HepG2 (cell line): Measurements from ENCODE around the gene GRAMD1A. TPM values are rescaled to one million over a fixed set of nuclear protein-coding genes. Genes with fewer than 3 reads are reported as not detected.
"Not testable (repeated sequence)": the region's sequence is repeated elsewhere in the genome, so short reads cannot be mapped to it uniquely, and the experiment has no call there.

ENCODE experiments used
- ATAC-seq: fragments of 200-7000 bp; cut with Tn5 transposase; 3 replicates; pipeline ENCODE4 v1.9.1; 2020; ENCODE audit warnings: mild to moderate bottlenecking, moderate library complexity
- BruUV-seq: library from RNA; stranded (reverse); fragments of 400-500 nt; replicated peaks from 2 replicates; lab custom pipeline; 2021; lab: Mats Ljungman, UMichigan
- CTCF ChIA-PET: fragments of 300-600 bp; formaldehyde crosslinking; extraction: SDS; loops from one replicate; lab custom pipeline; 2021; ENCODE audit warnings: low total read pairs, inconsistent platforms, low intra/inter-chr PET ratio; lab: Yijun Ruan, JAX
- POLR2A ChIA-PET: fragments of 350-600 bp; sonication (Branson Sonifier 250); formaldehyde crosslinking; loops from one replicate; lab custom pipeline; 2020; ENCODE audit warnings: antibody characterized with exemption, inconsistent platforms; lab: Yijun Ruan, JAX
- DNase-seq: peaks from one replicate; pipeline ENCODE4 v3.0.0-alpha.2; 2015; ENCODE audit warnings: low spot score
- FAIRE-seq: peaks from 3 replicates; lab custom pipeline; 2011; peaks lifted over from hg19 to GRCh38; lab: Jason Lieb, UNC
- H2AFZ ChIP-seq: one replicate; pipeline ENCODE4 v1.6.1; 2011; ENCODE audit warnings: low read length, inconsistent platforms
- H3K27ac ChIP-seq: fragments of 300-600 bp; 3 replicates; pipeline ENCODE4 v1.8.0; 2011; ENCODE audit warnings: mixed run types, mild to moderate bottlenecking, mixed read lengths, low read length, inconsistent platforms; ENCODE audit not compliant: insufficient read depth; ENCODE audit errors: extremely low read length
- H3K27me3 ChIP-seq, 2 experiments: fragments of 200-600 bp in 1 of 2; 2 replicates in 1 of 2; 3 replicates in 1 of 2; pipeline versions ENCODE4 v1.6.0 to v1.8.0; 2011; ENCODE audit warnings: low read length in 2 of 2, mild to moderate bottlenecking in 2 of 2, moderate library complexity in 2 of 2, inconsistent platforms in 1 of 2; ENCODE audit not compliant: insufficient read depth in 2 of 2, control insufficient read depth in 1 of 2
- H3K36me3 ChIP-seq, 2 experiments: fragments of 200-600 bp in 1 of 2; replicated peaks in 1 of 2; 2 replicates in 1 of 2; 3 replicates in 1 of 2; pipeline versions ENCODE4 v1.5.1 to v1.8.0; 2011; ENCODE audit warnings: low read length in 2 of 2, inconsistent platforms in 1 of 2; ENCODE audit not compliant: insufficient read depth in 2 of 2, control insufficient read depth in 1 of 2
- H3K4me1 ChIP-seq: 2 replicates; pipeline ENCODE4 v1.5.1; 2012; ENCODE audit warnings: low read length, inconsistent platforms; ENCODE audit not compliant: insufficient read depth
- H3K4me2 ChIP-seq: 2 replicates; pipeline ENCODE4 v1.6.0; 2011; ENCODE audit warnings: low read depth, low read length, inconsistent platforms
- H3K4me3 ChIP-seq, 3 experiments: fragments of 200-600 bp in 1 of 3; sonication (generic), shearing (Covaris generic) in 1 of 3; replicated peaks in 1 of 3; 2 replicates each; pipeline ENCODE4 v1.5.1; 2011 to 2016; ENCODE audit warnings: low read length in 3 of 3, inconsistent platforms in 2 of 3, low read depth in 2 of 3, mild to moderate bottlenecking in 2 of 3, control low read depth in 1 of 3, mixed read lengths in 1 of 3; ENCODE audit not compliant: insufficient read depth in 1 of 3
- H3K79me2 ChIP-seq: one replicate; pipeline ENCODE4 v1.6.1; 2011; ENCODE audit warnings: low read length, inconsistent platforms; ENCODE audit not compliant: insufficient read depth
- H3K9ac ChIP-seq: 2 replicates; pipeline ENCODE4 v1.6.0; 2011; ENCODE audit warnings: mild to moderate bottlenecking, low read depth, low read length, inconsistent platforms; ENCODE audit not compliant: insufficient read depth
- H3K9me3 ChIP-seq: 2 replicates; pipeline ENCODE4 v1.5.1; 2012; ENCODE audit warnings: mild to moderate bottlenecking, low read length
- H4K20me1 ChIP-seq: 2 replicates; pipeline ENCODE4 v1.6.0; 2011; ENCODE audit warnings: inconsistent platforms, mild to moderate bottlenecking, low read length, moderate library complexity; ENCODE audit not compliant: insufficient read depth
- BCL6 ChIP-seq: IDR thresholded peaks from 2 replicates; pipeline ENCODE4 v1.6.1; 2016; ENCODE audit warnings: missing genetic modification reagents, missing compliant biosample characterization
- NFIB ChIP-seq: sonication (generic); formaldehyde crosslinking; IDR thresholded peaks from 2 replicates; pipeline ENCODE4 v1.9.0; 2021; ENCODE audit warnings: missing genetic modification reagents, mild to moderate bottlenecking, borderline replicate concordance
- ZNF761 ChIP-seq: sonication (generic); formaldehyde crosslinking; conservative IDR thresholded peaks from 2 replicates; pipeline ENCODE4 v1.4.0; 2020; ENCODE audit warnings: mild to moderate bottlenecking, missing genetic modification reagents
- whole genome bisulfite sequencing: methylation state at CpG from one replicate; pipeline ENCODE4 v1.1.6; 2017; ENCODE audit warnings: low lambda C conversion rate; 5-methylcytosine and 5-hydroxymethylcytosine counted together
- in situ Hi-C: cut with HindIII; loops from 2 replicates; pipeline ENCODE4 v1.10.0; 2017; ENCODE audit warnings: low pct_unique_long_range_greater_than_20kb; ENCODE audit not compliant: extremely low pct_ligation_motif_present
- intact Hi-C: fragments of 100-400 bp; cut with micrococcal nuclease; formaldehyde crosslinking; loops from one replicate; pipeline ENCODE4 v1.10.0; 2022; ENCODE audit not compliant: unreplicated experiment
- polyA plus RNA-seq, 8 experiments: library from polyadenylated mRNA; depleted of rRNA in 3 of 8; stranded (reverse) in 7 of 8; unstranded in 1 of 8; fragments of >200 nt; fragmentation: Illumina TruSeq in 4 of 8; extraction: Trizol in 4 of 8; gene quantifications; 2 replicates each; pipeline versions ENCODE4 v1.2.1 to v1.2.3, GENCODE V29; 2011 to 2016; ENCODE audit warnings: low read depth in 4 of 8, missing spikeins in 1 of 8, mixed read lengths in 1 of 8; ENCODE audit not compliant: insufficient read depth in 1 of 8
- total RNA-seq, 5 experiments: library from RNA; depleted of rRNA; stranded (reverse); fragments of >200 nt; fragmentation: Illumina TruSeq; extraction: Trizol; gene quantifications; 2 replicates each; pipeline ENCODE4 v1.2.3, GENCODE V29; 2016; ENCODE audit warnings: low read depth in 1 of 5

GRAMD1A gene
- total and polyA plus RNA-seq, 2 of the 13 experiments (the other 11 are each of a cell fraction or from before 2014, with no cell fraction given) = 14.7 to 181 TPM

GRCh38 chr19:34970185-34970780, 29.8 kb upstream of the GRAMD1A start:
- H3K4me2 ChIP-seq, intact Hi-C loops, H3K9ac ChIP-seq, ATAC-seq, H3K27ac ChIP-seq, H2AFZ ChIP-seq, H3K4me3 ChIP-seq, H4K20me1 ChIP-seq, DNase-seq, H3K36me3 ChIP-seq, CTCF ChIA-PET, POLR2A ChIA-PET, H3K79me2 ChIP-seq, FAIRE-seq, BruUV-seq: not testable (repeated sequence)
- TF ChIP-seq ZNF761 (CRISPR knock-in tag) = peak; percentile 99
- WGBS = 55% methylated on average over 12 of the region's 12 CpGs
- peaks cover 53% of the 10 kb centered on the region for H3K4me1 ChIP-seq
- in situ Hi-C loops = loop anchor here (5.0 kb wide), 1 partner anchor 42 kb away; no protein-coding TSS in a partner anchor
- peaks cover 17% of the 10 kb centered on the region; the same call in 1 of the 2 replicates for H3K9me3 ChIP-seq
- H3K27me3 ChIP-seq = peaks cover 1 to 40% of the 10 kb centered on the region in 2 experiments; a peak in 2 of 5 replicates

- H3K4me1 ChIP-seq = peaks cover 48% of the 10 kb centered on the region
- no peak overlapping the region for H3K27ac ChIP-seq
- BruUV-seq = no TSS peak
- FAIRE-seq (no peak), DNase-seq (no peak), ATAC-seq (no peak)
- intact Hi-C loops (loop anchor here (2.0 kb wide), 1 partner anchor 23 kb away; no protein-coding TSS in a partner anchor), in situ Hi-C loops (loop anchor here (5.0 kb wide), 1 partner anchor 40 kb away; no protein-coding TSS in a partner anchor)
- WGBS = 25% methylated on average over 7 of the region's 7 CpGs
- CTCF ChIA-PET = interaction anchor here (0.7 to 3.0 kb wide), 2 partner anchors 41 to 58 kb away, joined by 3 to 99 read pairs; partner anchors contain the start of gene SCN1B
- H3K4me2 ChIP-seq = no peak overlapping the region
- no peaks in the 10 kb centered on the region for H4K20me1 ChIP-seq
- H3K79me2 ChIP-seq = no peaks in the 10 kb centered on the region
- no peak overlapping the region for H2AFZ ChIP-seq
- POLR2A ChIA-PET = no interaction called here
- peaks cover 21% of the 10 kb centered on the region for H3K9me3 ChIP-seq
- no peaks in the 10 kb centered on the region for H3K36me3 ChIP-seq
- H3K27me3 ChIP-seq = peaks cover 1 to 32% of the 10 kb centered on the region in 2 experiments; a peak in 2 of 5 replicates
- TF ChIP-seq BCL6 (no peak), NFIB (no peak)
- TF ChIP-seq, all 625 proteins: peak for 0
- no peak overlapping the region for H3K9ac ChIP-seq
- H3K4me3 ChIP-seq = no peak overlapping the region
Measured at GRCh38 chr19:34972163-34972705, 27.9 kb upstream of the GRAMD1A start.
